ENCODE measurements around the gene CHGA.

Gene CHGA

GRCh38 chr14:92928258-92928629 is 5.3 kb downstream of the CHGA start:
- DNase-seq (ENCODE audit: low read depth), result no peak
- H3K4me3 ChIP-seq (ENCODE audit: low read depth, low read length), result no peak overlapping the region
- in situ Hi-C loops (cut with HindIII; ENCODE audit: low sequenced_read_pairs), result no loop called here
- TF ChIP-seq CTCF (IDR thresholded peaks at IDR 0.05; ENCODE audit: low read depth, low read length, missing control alignments), result no peak

- no peak overlapping the region for H3K4me3 ChIP-seq (ENCODE audit: low read depth, low read length)
- TF ChIP-seq CTCF (IDR thresholded peaks at IDR 0.05; ENCODE audit: low read depth, low read length, missing control alignments), result no peak
- DNase-seq (ENCODE audit: low read depth), result no peak
- in situ Hi-C loops (cut with HindIII; ENCODE audit: low sequenced_read_pairs), result no loop called here
These were observed 6.2 kb downstream of the CHGA start for GRCh38 chr14:92928961-92929688.

- no peak for TF ChIP-seq CTCF (IDR thresholded peaks at IDR 0.05; ENCODE audit: low read depth, low read length, missing control alignments)
- H3K4me3 ChIP-seq (ENCODE audit: low read depth, low read length), result no peak overlapping the region
- no peak for DNase-seq (ENCODE audit: low read depth)
- in situ Hi-C loops (cut with HindIII; ENCODE audit: low sequenced_read_pairs), result no loop called here
These were observed 7.0 kb downstream of the CHGA start for GRCh38 chr14:92929689-92930608.

- H3K4me3 ChIP-seq (ENCODE audit: low read depth, low read length), result no peak overlapping the region
- TF ChIP-seq CTCF (IDR thresholded peaks at IDR 0.05; ENCODE audit: low read depth, low read length, missing control alignments), result no peak
- no peak for DNase-seq (ENCODE audit: low read depth)
- in situ Hi-C loops (cut with HindIII; ENCODE audit: low sequenced_read_pairs), result no loop called here
These were observed 8.0 kb downstream of the CHGA start for GRCh38 chr14:92930737-92931602.

- DNase-seq (ENCODE audit: low read depth), result no peak
- TF ChIP-seq CTCF (IDR thresholded peaks at IDR 0.05; ENCODE audit: low read depth, low read length, missing control alignments), result no peak
- in situ Hi-C loops (cut with HindIII; ENCODE audit: low sequenced_read_pairs), result no loop called here
- H3K4me3 ChIP-seq (ENCODE audit: low read depth, low read length), result no peak overlapping the region
These were observed 8.9 kb downstream of the CHGA start for GRCh38 chr14:92931681-92932447.
